Fibroblast of skin of back (primary cell): ENCODE results near the gene LYVE1.

Source experiments
- DNase-seq: peaks from one replicate; pipeline ENCODE4 v3.0.0-alpha.2; 2013

Gene LYVE1

DNA sequence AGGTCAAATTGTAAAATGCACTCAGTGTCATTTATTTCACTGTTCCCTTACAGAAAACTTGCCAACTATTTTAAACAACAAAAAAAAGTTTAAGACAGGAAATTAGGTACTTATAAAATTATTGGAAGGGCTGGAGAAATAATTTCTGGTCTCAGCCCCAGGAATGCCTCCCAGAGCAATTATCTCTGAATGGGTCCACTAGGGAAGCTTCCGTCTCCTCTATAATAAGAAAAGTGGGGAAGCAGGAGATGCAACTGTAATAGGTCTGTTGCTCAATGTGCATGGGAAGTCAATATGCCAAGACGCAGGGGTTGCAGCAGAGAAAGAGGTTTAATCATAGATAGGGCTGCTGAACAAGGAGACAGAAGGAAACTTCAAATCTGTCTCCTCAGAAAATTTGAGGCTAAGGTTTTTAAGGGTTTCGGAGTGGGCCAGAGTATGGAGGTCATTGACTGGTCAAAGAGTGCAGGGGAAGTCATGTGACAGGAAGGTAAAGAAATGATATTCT lies 16.6 kb downstream of the LYVE1 start:
- no peak for DNase-seq

DNA sequence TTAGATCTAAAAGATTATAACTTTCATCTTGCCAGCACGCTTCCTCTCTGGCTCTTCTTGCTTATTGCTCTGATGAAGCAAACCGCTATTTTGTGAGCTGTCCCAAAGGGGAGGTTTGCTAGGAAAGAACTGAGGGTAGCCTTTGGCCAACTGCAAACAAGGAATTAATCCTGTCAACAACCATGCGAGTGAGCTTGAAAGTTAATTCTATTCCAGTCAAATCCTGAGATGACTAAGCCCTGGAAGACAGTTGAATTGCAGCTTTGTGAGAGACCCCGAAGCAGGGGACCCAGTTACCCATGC lies 17.2 kb downstream of the LYVE1 start:
- no peak for DNase-seq

GRCh38 chr11:10550503-10551289 lies 17.8 kb downstream of the LYVE1 start:
- DNase-seq: peak; percentile 60

DNA sequence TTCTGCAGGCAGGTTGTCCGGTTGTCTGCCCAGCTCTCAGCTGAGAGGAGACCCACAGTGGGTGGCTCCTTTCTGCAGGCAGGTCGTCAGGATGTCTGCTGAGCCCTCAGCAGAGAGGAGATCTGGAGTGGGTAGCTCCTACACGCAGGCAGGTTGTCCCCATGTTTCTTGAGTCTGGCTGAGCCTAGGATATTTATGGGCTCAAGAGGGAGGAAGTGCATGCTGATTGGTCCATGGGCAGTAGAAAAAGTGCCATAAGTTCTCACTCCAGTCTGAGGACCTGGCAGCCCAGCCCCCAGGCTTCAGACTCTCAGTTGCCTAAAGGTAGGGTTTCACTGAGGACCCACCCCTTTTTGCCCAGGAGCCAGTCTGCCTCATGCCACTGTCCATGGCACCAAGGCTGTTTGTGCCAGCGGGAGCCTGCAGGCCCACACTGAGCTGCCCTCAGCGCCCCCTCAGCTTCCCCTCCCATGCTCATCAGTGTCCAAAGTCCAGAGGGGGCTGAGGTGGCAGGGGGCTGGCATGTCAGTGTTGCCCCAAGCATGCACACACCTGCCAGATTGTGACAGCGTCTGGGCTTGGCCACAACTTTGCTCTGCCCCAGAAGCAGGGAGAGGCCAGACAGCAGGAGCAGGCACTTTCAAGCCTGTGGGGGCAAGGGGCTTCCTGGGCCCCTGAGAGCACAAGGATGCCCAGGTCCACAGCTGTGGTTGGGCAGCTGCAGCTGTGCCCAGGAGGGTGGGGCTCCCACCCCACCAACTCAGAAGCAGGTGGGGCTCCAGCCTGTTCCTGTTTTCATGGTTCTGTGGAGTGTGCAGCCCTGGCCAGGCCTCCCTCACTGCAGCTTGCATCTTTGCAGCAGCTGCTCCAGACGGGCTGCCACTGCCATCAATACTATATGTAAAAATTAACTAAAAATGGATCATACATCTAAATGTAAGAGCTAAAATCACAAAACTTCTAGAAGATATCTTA lies 23.7 kb downstream of the LYVE1 start:
- DNase-seq: no peak

- no peak for DNase-seq
Measured at GRCh38 chr11:10543782-10544181, 24.7 kb downstream of the LYVE1 start.

DNA sequence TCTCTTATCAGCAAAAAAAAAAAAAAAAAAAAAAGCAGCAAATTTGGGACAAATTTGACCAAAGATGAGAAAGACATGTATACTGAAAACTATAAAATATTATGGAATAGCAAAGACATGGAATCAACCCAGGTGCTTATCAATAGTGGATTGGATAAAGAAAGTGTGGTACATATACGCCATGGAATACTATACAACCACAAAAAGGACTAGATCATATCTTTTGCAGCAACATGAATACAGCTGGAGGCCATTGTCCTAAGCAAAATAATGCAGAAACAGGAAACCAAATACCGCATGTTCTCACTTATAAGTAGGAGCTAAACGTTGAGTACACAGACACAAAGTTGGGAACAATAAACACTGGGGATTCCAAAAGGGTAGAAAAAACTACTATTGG lies 25.7 kb downstream of the LYVE1 start:
- DNase-seq: no peak

DNA sequence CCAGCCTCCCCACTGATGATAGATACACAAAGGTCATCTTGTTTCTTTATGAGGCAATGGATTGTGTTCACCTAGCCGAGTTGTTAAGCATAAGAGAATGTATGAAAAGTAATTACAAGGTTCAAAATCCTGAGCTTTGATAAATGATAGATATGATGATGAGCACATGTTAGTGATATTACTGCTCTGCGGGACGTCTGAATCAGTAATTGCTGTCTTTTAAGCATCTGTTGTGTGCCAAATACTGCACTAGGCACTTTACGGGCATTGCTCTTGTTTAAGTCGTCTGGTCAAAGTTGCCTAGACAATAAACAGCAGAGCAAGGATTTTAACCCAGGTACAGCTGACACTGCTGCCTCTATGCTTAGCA lies 26.9 kb downstream of the LYVE1 start:
- no peak for DNase-seq

- peak; percentile 91 for DNase-seq
Measured at GRCh38 chr11:10540915-10541560, 27.4 kb downstream of the LYVE1 start, which contains the start of gene RNF141. RNF141 (minus strand) TSS chr11:10541187; CDS start chr11:10534158, 7,029 bp downstream.

DNA sequence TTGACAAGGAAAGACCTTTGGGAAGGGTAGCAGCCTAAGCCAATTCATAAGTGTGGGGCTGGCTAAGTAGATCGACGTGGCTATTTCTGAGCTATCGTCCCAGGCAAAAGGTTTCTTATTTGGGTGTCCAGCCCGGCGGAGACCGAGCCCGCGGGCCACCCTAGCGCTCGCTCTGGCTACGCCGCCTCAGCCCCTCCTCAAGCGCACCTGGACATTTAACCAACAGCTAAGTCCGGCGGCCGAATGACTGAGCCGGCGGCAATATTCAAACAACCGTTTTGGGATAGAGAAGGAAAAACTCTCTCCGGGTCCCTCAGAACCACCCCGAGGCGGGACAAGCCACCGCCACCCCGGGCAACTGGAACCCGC lies 27.9 kb downstream of the LYVE1 start:
- DNase-seq: peak; percentile 19

DNA sequence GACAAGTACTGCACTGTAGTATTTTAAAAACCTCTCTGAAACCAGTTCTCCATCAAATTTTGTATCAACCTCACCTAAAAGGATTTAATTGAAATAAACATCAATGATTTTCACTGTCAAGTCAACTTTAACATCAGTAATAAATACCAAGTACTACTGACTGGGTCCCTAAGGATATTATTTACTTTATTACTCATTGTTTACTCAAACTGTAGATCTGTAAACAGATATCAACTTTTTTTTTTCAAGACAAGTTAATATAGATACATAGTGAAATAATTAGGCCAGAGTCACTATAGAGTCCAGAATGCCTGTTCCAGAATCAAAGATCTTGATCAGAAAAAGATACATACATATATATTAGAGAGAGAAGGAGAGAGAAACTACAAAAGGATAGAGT lies 29.1 kb downstream of the LYVE1 start:
- DNase-seq: no peak

DNA sequence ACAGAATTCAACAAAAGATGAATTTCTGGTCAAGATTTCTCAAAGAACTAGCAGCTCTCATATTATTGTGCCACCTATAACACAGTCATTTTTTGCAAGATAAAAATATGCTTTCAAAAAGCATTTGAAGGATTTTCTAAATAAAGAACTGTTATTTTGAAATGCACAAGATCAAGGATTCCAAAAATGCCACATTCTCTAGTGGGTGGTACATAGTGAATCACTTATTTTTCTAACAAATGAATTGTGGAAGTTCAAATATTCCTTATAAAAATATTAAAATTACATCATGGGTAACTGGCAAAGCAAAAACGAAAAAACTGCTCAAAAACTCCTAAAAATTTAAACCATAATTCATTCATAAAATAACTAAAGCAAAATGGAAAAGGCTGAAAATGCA lies 29.5 kb downstream of the LYVE1 start:
- peak; percentile 75 for DNase-seq

DNA sequence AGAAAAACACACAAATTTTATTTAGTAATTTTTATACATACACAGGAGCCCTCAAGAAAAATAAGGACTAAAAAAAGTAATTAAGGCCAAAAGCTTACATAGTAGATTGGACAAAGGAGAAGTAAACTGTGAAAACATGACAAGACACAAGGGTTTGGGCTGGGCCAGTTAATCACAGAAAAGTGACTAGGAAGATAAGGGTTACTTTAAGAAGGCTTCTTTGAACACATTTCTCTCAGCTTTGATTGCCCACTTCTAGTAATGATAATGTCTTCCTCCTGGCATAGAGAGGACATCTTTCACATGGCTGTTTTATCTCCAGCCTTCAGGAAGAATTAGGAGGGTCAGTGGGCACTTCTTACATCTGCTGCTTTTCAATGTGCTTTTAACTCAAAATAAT lies 30.9 kb downstream of the LYVE1 start:
- no peak for DNase-seq

- DNase-seq: no peak
Measured at GRCh38 chr11:10534316-10534715, 34.1 kb downstream of the LYVE1 start.

DNA sequence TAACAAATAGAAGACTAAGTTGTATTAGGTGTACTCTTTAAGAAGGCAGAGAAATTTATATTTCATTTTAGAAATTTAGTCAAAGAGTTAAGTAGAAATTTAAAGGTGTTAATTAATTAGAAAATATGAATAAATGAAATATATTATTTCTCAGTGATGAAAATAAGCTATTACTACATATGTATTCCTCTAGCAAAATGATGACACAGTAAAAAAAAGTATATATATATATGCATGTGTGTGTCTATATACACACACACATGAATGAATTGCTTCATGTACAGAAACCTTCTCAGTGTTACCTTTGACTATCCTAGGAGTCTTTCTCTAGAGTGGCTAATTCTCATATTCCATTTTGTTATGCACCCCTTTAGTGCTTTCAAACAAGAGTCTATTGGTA lies 35.1 kb downstream of the LYVE1 start:
- DNase-seq: no peak

DNA sequence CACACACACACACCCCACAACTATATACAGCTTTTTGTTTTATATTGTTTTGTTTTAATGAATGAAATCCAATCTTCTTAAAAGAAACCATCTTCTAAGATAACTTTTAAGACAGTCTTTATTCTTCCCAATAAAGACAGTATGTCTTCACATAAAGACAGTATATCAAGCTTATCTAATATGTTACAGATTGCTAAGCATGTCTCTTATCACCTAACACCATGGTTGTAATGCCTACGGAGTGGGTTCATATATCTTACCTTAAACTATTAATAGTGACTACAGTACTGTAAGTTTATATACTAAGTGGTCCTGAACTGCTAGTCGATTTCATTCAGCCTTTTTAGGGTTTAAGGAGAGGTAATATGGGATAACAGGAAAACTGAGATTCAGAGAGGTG lies 35.9 kb downstream of the LYVE1 start:
- DNase-seq: no peak

GRCh38 chr11:10529279-10529678 lies 39.2 kb downstream of the LYVE1 start:
- peak; percentile 68 for DNase-seq

GRCh38 chr11:10528121-10528520 lies 40.3 kb downstream of the LYVE1 start:
- DNase-seq: peak; percentile 24

- peak; percentile 42 for DNase-seq
Measured at GRCh38 chr11:10526974-10527918, 41.2 kb downstream of the LYVE1 start.

DNA sequence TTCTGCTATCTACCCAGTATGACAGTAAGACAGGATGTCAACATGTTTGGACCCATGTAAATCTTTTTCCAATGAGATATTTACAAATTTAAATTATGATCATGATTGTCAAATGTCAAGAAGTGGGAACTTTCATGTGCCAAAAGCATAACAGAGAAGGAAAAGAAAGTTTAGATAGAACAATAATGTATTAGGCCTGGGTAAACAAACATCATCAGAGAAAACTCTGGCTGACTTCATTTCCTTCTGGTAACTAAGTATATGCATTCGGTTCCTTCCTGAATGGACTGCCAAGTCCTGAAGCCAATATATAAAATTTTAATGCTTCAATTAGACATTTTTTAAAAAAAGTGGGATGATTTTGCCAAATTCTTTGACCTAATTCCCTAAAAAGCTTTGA lies 44.0 kb downstream of the LYVE1 start:
- no peak for DNase-seq

DNA sequence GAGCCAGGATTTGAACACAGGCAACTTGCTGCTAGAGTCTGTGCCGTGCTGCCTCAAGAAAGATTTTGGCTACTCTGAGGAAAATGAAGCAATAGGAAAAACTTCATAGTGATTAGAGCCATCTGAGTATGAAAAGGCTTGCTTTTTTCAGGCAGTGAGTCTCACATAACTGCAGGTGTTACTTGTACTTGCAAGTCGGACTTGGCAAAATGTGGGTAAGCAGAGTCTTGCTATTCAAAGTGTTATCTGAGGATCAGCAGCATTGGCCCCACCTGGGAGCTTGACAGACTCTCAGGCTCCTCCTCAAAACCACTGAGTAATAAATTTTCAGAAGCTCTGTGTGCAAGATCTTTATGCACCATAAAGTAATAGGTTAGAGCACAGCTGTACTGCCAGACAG lies 45.5 kb downstream of the LYVE1 start:
- no peak for DNase-seq

DNA sequence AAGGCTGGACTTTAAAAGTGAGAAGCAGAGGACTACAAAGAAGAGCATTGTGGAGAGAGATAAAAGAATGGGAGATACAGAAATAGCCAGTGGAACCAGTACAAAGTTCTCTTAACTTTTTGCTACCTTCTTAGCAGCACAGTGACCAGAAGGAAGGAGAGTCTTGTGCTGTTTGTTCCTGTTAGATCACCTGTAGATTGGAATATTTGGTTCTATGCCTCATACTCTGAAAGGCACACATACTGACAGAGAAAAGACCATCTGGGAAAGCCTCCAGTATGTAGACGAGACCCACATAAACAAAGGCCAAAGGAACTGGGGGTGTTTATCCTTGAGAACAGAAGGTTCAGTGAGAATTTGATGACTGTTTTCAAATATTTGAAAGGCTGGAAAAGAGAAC lies 46.2 kb downstream of the LYVE1 start:
- no peak for DNase-seq

DNA sequence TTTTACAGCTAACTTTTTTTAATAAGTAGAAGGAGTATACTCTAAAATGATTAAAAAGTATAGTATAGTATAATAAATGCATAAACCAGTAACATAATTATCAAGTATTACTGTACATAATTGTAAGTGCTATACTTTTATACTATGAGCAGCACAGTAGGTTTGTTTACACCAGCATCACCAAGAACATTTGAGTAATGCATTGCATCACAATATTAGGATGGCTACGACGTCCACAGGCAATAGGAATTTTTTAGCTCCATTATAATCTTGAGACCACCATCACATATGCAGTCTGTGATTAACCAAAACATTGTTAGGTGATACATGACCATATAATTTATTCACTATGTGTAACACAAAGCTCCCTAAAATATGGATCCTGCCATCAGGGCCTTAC lies 47.9 kb downstream of the LYVE1 start:
- DNase-seq: no peak
